Measurements from ENCODE around the gene DEFB132.
"Not testable (repeated sequence)": the region's sequence is repeated elsewhere in the genome, so short reads cannot be mapped to it uniquely, and the experiment has no call there.

Gene DEFB132

GRCh38 chr20:257419-257818, at the start of gene DEFB132:
Gene DEFB132 (plus strand): TSS chr20:257724. CDS start chr20:257779, 55 bp downstream.
- in situ Hi-C loops (cut with HindIII; ENCODE audit: low sequenced_read_pairs), result no loop called here

GRCh38 chr20:208942-209566, 48.5 kb upstream of the DEFB132 start:
- in situ Hi-C loops (cut with HindIII; ENCODE audit: low sequenced_read_pairs), result no loop called here

- in situ Hi-C loops (cut with HindIII; ENCODE audit: low sequenced_read_pairs), result no loop called here
Observed at GRCh38 chr20:210809-211502, 46.6 kb upstream of the DEFB132 start.

GRCh38 chr20:214383-214782, 43.1 kb upstream of the DEFB132 start:
- in situ Hi-C loops (cut with HindIII; ENCODE audit: low sequenced_read_pairs), result no loop called here

- in situ Hi-C loops (cut with HindIII; ENCODE audit: low sequenced_read_pairs), result no loop called here
Observed at GRCh38 chr20:215796-216195, 41.7 kb upstream of the DEFB132 start.

GRCh38 chr20:217266-217665, 40.3 kb upstream of the DEFB132 start:
- in situ Hi-C loops (cut with HindIII; ENCODE audit: low sequenced_read_pairs), result no loop called here

GRCh38 chr20:219290-220115, 38.0 kb upstream of the DEFB132 start:
- in situ Hi-C loops (cut with HindIII; ENCODE audit: low sequenced_read_pairs), result no loop called here

GRCh38 chr20:221258-221830, 36.2 kb upstream of the DEFB132 start:
- in situ Hi-C loops (cut with HindIII; ENCODE audit: low sequenced_read_pairs), result no loop called here

- in situ Hi-C loops (cut with HindIII; ENCODE audit: low sequenced_read_pairs), result not testable (repeated sequence)
Observed at GRCh38 chr20:225879-226278, 31.6 kb upstream of the DEFB132 start.

- in situ Hi-C loops (cut with HindIII; ENCODE audit: low sequenced_read_pairs), result no loop called here
Observed at GRCh38 chr20:226958-227357, 30.6 kb upstream of the DEFB132 start, which contains the start of gene DEFB129. Gene DEFB129 (plus strand): TSS chr20:227258. CDS start chr20:227289, 31 bp downstream.

GRCh38 chr20:227439-228105, 30.0 kb upstream of the DEFB132 start:
- in situ Hi-C loops (cut with HindIII; ENCODE audit: low sequenced_read_pairs), result no loop called here

GRCh38 chr20:235891-236290, 21.6 kb upstream of the DEFB132 start:
- in situ Hi-C loops (cut with HindIII; ENCODE audit: low sequenced_read_pairs), result no loop called here

- in situ Hi-C loops (cut with HindIII; ENCODE audit: low sequenced_read_pairs), result no loop called here
Observed at GRCh38 chr20:237489-237888, 20.0 kb upstream of the DEFB132 start.

- in situ Hi-C loops (cut with HindIII; ENCODE audit: low sequenced_read_pairs), result no loop called here
Observed at GRCh38 chr20:237929-238328, 19.6 kb upstream of the DEFB132 start.

- in situ Hi-C loops (cut with HindIII; ENCODE audit: low sequenced_read_pairs), result no loop called here
Observed at GRCh38 chr20:242905-243304, 14.6 kb upstream of the DEFB132 start.

GRCh38 chr20:251354-251753, 6.2 kb upstream of the DEFB132 start:
- in situ Hi-C loops (cut with HindIII; ENCODE audit: low sequenced_read_pairs), result no loop called here

GRCh38 chr20:252801-253200, 4.7 kb upstream of the DEFB132 start:
- in situ Hi-C loops (cut with HindIII; ENCODE audit: low sequenced_read_pairs), result no loop called here

- in situ Hi-C loops (cut with HindIII; ENCODE audit: low sequenced_read_pairs), result not testable (repeated sequence)
Observed at GRCh38 chr20:253447-253846, 4.1 kb upstream of the DEFB132 start.

- in situ Hi-C loops (cut with HindIII; ENCODE audit: low sequenced_read_pairs), result no loop called here
Observed at GRCh38 chr20:258269-258858, 840 bp downstream of the DEFB132 start.

- in situ Hi-C loops (cut with HindIII; ENCODE audit: low sequenced_read_pairs), result no loop called here
Observed at GRCh38 chr20:258963-259362, 1.4 kb downstream of the DEFB132 start.

Measured in DLD1 (cell line).